Right kidney (tissue), 1 donor: Measurements from ENCODE around the gene ZNF121.
"Not testable (repeated sequence)": the region's sequence is repeated elsewhere in the genome, so short reads cannot be mapped to it uniquely, and the experiment has no call there.

Experiments used
- DNase-seq: peaks from one replicate; pipeline ENCODE4 v3.0.0-alpha.2; 2016

ZNF121 gene

DNA sequence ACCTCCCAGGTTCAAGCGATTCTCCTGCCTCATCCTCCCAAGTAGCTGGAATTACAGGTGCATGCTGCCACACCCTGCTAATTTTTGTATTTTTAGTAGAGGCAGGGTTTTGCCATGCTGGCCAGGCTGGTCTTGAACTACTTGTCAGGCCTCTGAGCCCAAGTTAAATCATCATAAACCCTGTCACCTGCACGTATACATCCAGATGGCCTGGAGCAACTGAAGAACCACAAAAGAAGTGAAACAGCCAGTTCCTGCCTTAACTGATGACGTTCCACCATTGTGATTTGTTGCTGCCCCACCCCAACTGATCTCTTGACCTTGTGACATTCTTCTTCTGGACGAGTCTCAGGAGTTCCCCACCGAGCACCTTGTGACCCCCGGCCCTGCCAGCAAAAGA is 45.1 kb downstream of the ZNF121 start:
- DNase-seq = not testable (repeated sequence)

DNA sequence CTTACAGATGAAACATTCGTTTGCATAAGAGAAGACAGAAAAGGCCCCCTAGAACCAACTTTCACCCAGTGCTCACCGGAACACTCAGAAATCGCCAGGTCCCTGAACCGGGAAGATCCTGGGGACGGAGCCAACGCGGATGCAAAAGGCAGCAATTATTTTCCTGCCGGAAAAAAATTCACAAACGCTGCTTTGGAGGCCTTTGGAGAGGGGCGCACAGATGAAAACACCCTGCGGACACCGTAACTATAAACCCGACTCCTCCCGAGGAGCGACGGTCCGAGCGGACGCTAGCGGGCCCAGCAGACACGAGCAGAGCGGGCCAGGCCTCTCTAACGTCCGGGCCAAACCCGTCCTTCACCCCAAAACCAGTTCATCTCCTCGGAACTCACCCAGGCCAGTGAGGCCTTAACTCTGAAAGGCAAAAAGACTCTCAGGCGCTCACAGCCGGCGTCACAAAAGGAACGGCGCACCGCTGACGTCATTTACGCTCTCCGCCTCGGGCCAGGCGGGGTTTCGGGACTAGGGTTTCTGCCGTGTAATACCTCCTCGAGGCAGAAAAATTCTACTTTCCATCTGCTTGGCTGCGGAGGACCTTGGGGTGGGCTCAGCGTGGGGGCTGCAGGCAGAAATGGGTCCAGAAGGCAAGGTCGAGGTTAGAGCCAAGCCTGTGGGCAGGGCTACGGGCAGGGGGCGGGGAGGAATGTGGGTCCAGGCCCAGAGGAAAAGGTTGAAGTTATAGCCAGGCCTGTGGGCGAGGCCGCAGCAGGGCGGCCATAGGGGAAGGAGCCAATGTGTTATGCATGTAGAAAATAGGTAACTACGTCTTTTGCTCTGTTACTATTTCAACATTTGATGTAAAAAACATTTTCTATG is 45.9 kb downstream of the ZNF121 start, which contains the start of gene ZNF426:
Gene ZNF426 (minus strand): TSS at position 463 of the 876 bp plus-strand sequence. CDS start 2,413 bp downstream, outside the sequence.
- DNase-seq = peak; percentile 96

DNA sequence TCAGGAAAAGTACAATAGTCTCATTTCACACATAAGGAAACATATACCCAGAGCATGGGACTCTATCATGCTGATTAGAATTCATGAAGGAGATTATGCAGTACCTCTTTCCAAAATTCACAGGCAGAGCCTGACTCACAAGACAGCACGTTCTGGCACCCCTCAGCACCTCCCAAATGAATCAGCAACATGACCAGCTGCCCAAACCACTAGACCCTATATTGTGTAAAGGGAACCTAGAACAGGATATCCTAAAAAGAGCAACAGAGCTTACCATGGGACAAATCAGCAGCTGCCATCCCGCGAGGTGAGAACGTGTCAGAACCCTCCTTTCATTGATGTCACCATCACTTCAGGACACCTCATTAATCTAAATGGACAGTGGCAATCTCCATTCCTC is 48.4 kb downstream of the ZNF121 start:
- DNase-seq = no peak

DNA sequence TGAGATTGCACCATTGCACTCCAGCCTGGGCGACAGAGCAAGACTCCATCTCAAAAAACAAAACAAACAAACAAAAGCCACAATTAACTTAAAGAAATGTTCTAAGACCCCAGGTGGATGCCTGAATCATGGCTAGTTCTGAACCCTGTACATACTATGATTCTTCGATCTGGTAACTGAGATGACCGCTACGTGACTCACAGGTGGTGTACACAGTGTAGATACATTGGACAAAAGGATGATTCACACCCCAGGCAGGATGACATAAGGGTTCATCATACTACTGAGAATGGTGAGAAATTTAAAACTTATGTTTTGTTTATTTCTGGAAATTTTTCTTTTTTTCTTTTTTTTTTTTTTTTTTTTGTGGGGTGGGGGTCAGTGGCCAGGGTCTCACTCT is 52.4 kb downstream of the ZNF121 start:
- no peak for DNase-seq

DNA sequence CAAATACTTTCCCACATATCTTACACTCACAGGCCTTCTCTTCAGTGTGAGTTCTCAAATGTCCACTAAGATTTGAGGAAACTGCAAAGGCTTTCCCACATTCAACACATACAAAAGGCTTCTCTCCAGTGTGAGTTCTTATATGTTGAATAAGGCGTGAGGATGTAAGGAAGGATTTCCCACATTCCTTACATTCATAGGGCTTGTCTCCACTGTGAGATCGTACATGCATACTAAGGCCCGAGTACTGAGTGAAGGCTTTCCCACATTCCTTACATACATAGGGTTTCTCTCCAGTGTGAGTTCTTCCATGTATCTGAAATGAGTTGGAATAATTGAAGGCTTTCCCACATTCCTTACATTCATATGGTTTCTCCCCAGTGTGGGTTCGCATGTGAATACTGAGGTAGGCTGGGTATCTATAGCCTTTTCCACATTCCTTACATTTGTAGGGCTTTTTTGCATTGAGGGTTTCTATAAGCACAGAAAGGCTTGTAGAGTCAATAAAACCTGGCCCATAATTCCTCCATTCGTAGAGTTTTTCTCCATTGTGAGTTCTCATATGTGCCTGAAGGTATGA is 55.5 kb downstream of the ZNF121 start:
- no peak for DNase-seq

DNA sequence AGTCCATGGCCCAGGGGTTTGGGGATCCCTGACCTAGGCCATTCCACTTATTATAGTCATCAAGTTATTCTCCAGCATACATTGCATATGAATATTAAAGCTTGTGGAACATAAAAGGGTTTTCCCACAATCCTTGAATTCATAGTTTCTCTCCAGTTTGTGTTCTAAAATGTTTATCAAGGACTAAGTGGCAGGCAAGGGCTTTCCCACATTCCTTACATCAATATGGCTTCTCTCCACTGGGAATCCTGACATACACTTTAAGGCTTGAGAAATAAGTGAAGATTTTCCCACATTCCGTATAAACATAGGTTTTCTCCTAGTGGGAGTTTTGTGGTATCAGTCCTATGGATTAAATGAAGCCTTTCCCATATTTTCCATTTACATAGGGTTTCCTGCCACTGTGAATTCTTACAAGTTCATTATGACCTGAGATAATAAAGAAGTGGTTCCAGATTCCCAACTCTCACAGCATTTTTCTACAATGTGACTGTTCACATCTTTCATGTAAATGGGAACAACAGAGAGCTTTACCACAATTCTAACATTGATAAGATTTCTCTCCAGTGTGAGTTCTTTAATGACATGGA is 60.3 kb downstream of the ZNF121 start:
- DNase-seq = no peak
